ENCODE results near the gene OBSCN. TPM values are rescaled to one million over a fixed set of nuclear protein-coding genes. Genes with fewer than 3 reads are reported as not detected.

OBSCN gene
- total RNA-seq, 1 donor from 2014 or later: 25.7 TPM

- H3K36me3 Mint-ChIP-seq (ENCODE audit: unreplicated experiment): no peaks in the 10 kb centered on the region
- no peak overlapping the region for H3K27ac Mint-ChIP-seq (ENCODE audit: unreplicated experiment)
- H3K4me3 Mint-ChIP-seq (ENCODE audit: unreplicated experiment): no peak overlapping the region
- TF ChIP-seq CTCF (IDR thresholded peaks at IDR 0.05; ENCODE audit: partially characterized antibody, unreplicated experiment): no peak
- no peak for DNase-seq
- H3K4me1 Mint-ChIP-seq (ENCODE audit: low read depth, unreplicated experiment): no peaks in the 10 kb centered on the region
- H3K27me3 Mint-ChIP-seq (ENCODE audit: unreplicated experiment): peaks cover 11% of the 10 kb centered on the region
- peaks cover 9% of the 10 kb centered on the region for H3K9me3 Mint-ChIP-seq (ENCODE audit: unreplicated experiment)
These were observed 142.4 kb downstream of the OBSCN start for GRCh38 chr1:228350179-228350742.

GRCh38 chr1:228350831-228351781 lies 143.3 kb downstream of the OBSCN start:
- no peak for TF ChIP-seq CTCF (IDR thresholded peaks at IDR 0.05; ENCODE audit: partially characterized antibody, unreplicated experiment)
- H3K36me3 Mint-ChIP-seq (ENCODE audit: unreplicated experiment): no peaks in the 10 kb centered on the region

GRCh38 chr1:228351850-228352249 lies 144.0 kb downstream of the OBSCN start:
- Mint-ChIP-seq H3K27ac (ENCODE audit: unreplicated experiment) (no peak overlapping the region), H3K4me1 (ENCODE audit: low read depth, unreplicated experiment) (peaks cover 1% of the 10 kb centered on the region), H3K36me3 (ENCODE audit: unreplicated experiment) (no peaks in the 10 kb centered on the region), H3K4me3 (ENCODE audit: unreplicated experiment) (no peak overlapping the region), H3K9me3 (ENCODE audit: unreplicated experiment) (peaks cover 9% of the 10 kb centered on the region), H3K27me3 (ENCODE audit: unreplicated experiment) (peaks cover 11% of the 10 kb centered on the region)
- no peak for DNase-seq
- no peak for TF ChIP-seq CTCF (IDR thresholded peaks at IDR 0.05; ENCODE audit: partially characterized antibody, unreplicated experiment)

More at GRCh38 chr1:228350831-228351781, 143.3 kb downstream of the OBSCN start:
- Mint-ChIP-seq H3K4me1 (ENCODE audit: low read depth, unreplicated experiment) (no peaks in the 10 kb centered on the region), H3K27ac (ENCODE audit: unreplicated experiment) (no peak overlapping the region), H3K27me3 (ENCODE audit: unreplicated experiment) (peaks cover 11% of the 10 kb centered on the region), H3K4me3 (ENCODE audit: unreplicated experiment) (no peak overlapping the region), H3K9me3 (ENCODE audit: unreplicated experiment) (peaks cover 9% of the 10 kb centered on the region)
- DNase-seq: peak; percentile 14

- peaks cover 9% of the 10 kb centered on the region for H3K9me3 Mint-ChIP-seq (ENCODE audit: unreplicated experiment)
- H3K36me3 Mint-ChIP-seq (ENCODE audit: unreplicated experiment): no peaks in the 10 kb centered on the region
- no peak overlapping the region for H3K27ac Mint-ChIP-seq (ENCODE audit: unreplicated experiment)
- no peak overlapping the region for H3K4me3 Mint-ChIP-seq (ENCODE audit: unreplicated experiment)
- H3K4me1 Mint-ChIP-seq (ENCODE audit: low read depth, unreplicated experiment): peaks cover 10% of the 10 kb centered on the region
- no peak for TF ChIP-seq CTCF (IDR thresholded peaks at IDR 0.05; ENCODE audit: partially characterized antibody, unreplicated experiment)
- peaks cover 11% of the 10 kb centered on the region for H3K27me3 Mint-ChIP-seq (ENCODE audit: unreplicated experiment)
- DNase-seq: no peak
These were observed 145.0 kb downstream of the OBSCN start for GRCh38 chr1:228352677-228353481.

Measured in glutamatergic neuron (in vitro differentiated cells).